ENCODE results near the gene HTR7.
"Not testable (repeated sequence)": the region's sequence is repeated elsewhere in the genome, so short reads cannot be mapped to it uniquely, and the experiment has no call there.

The HTR7 gene

DNA sequence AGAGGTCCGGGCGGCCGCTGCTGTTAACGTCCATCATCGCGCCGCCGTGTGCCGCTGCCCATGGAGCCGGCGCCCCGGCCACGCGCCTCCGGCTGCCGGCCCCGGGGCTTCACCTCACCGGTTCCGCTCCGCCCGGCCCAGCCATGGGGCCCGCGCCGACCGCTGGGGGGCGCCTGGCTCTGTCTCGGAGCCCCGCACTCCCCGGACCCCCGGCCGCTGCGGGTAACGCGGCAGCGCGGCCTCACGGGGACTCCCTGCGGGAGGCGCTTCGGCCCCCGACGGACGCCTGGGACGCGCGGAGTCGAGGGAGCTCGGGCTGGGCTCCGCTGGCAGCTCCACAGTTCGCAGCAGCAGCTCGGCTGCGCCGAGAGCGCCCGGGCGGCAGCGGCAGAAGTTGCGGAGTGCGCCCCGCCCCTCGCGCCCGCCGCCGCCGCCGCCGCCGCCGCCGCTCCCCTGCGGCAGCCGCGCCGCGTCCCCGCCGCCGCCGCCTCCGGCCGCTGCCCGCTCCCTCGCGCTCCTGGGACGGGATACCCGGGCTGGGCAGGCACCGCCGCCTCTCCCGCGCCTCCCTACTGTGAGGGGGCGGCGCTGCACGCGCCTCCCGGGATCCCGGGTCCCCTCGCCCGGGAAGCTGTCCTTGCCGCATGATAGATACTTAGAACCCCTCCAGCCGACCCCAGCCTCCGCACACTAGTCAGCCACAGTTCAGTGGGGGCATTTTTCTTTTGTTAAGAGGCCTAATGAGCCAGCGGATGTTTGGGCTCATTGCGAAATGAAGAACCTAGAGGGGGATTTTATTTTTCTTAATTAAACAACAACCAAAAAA is at the start of gene HTR7:
Gene HTR7, minus strand, starts transcription at position 405 of the 826 bp plus-strand sequence. Its CDS starts 368 bp downstream, at position 37.
- DNase-seq (ENCODE audit: low read depth) = peak; percentile 28

GRCh38 chr10:90906596-90906995 is 48.8 kb upstream of the HTR7 start:
- no peak for DNase-seq (ENCODE audit: low read depth)

DNA sequence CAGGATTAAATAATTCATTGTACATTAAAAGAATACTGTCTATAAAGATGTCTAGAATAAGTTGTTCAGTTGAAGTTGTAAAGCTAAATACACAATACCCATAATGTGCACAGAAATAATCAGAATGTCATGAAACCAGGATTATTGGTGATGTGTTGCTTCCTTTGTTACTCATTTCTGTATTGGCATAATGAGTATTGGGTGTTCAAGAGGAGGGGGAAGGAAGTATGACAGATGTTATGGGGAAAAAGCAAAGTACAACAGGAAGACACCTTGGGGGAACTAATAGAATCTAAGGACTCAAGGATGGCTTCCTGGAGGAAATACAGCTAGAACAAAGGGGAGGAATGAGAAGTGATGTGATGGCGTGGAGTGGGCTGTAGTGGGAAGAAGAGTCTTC is 48.1 kb upstream of the HTR7 start:
- DNase-seq (ENCODE audit: low read depth) = no peak

GRCh38 chr10:90896916-90897315 is 39.1 kb upstream of the HTR7 start:
- DNase-seq (ENCODE audit: low read depth) = not testable (repeated sequence)

- no peak for DNase-seq (ENCODE audit: low read depth)
Observed at GRCh38 chr10:90893190-90893589, 35.4 kb upstream of the HTR7 start.

DNA sequence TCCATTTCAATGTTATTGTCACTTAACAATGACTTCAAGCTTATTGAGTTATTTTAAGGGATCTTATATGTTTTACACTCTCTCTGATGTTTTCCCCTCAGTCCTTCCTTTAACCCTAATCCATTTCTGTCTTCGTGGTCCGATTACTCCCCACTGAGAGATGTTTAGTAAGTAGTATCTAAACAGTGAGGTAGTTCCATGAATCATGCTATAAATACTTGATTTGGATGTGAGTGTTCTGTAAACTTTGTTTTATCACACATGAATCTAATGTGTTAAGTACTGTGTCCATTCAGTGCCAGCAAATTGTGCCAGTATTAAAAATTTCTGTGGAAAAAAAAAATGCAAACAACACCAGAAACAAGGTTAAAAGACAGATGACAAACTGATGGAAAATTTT is 32.5 kb upstream of the HTR7 start:
- no peak for DNase-seq (ENCODE audit: low read depth)

DNA sequence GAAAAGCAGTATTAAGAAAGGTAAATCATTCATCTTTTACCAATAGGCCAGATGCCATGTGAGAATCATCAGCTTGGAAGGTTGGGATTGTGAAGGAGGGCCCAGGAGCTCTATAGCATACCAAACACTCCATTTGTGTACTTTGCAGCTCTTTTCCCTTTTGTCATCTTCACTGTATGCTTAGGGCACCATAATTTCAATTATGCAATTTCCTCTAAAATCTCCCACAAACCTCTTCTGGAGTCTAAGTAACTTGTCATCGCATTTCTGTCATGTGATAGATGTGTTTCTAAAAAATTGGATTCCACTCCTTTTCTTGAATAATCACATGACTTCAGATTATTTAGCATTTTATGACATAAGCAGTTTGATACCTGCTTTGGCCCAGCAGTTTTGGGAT is 31.8 kb upstream of the HTR7 start:
- no peak for DNase-seq (ENCODE audit: low read depth)

GRCh38 chr10:90888387-90888786 is 30.5 kb upstream of the HTR7 start:
- DNase-seq (ENCODE audit: low read depth) = no peak

- DNase-seq (ENCODE audit: low read depth) = no peak
Observed at GRCh38 chr10:90887555-90887954, 29.7 kb upstream of the HTR7 start.

DNA sequence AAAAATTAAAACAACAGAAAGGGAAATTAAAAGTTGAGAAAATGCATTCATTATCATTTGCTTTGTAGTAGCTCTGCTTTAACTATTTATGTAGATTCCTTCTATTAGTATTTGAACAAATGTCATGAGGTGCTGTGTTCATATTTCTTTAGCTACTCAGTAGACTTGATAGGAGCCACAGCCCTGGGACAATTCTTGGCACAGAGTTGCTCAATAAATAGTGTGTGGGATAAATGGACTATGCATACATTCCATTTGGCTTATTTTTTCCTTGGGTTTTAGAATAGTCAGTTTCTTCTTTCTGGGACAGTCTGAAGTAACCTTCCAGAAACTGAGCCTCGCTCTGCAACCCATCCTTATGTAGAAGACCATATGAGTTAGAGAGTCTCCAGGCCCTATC is 27.3 kb upstream of the HTR7 start:
- no peak for DNase-seq (ENCODE audit: low read depth)

- DNase-seq (ENCODE audit: low read depth) = no peak
Observed at GRCh38 chr10:90884431-90884830, 26.6 kb upstream of the HTR7 start.

GRCh38 chr10:90880059-90880719 is 22.4 kb upstream of the HTR7 start:
- DNase-seq (ENCODE audit: low read depth) = not testable (repeated sequence)

DNA sequence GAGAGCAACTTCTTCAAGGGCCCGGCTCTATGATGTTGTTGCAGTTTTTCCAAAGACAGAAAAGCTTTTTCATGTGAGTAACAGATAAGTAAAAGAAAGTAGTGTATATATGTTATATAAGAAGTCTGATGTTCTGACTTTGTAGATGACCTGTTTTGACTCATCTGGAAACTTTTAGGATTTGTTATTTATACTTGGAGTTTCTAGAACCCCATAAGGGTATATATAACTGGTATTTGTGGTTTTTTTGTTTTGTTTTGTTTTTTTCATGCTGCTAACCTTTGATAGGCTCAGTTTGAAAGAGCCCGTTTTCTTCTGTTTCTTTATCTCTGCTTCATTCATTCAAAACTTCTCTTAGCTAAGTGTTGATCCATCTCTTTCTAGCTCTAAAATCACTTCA is 21.2 kb upstream of the HTR7 start:
- no peak for DNase-seq (ENCODE audit: low read depth)

DNA sequence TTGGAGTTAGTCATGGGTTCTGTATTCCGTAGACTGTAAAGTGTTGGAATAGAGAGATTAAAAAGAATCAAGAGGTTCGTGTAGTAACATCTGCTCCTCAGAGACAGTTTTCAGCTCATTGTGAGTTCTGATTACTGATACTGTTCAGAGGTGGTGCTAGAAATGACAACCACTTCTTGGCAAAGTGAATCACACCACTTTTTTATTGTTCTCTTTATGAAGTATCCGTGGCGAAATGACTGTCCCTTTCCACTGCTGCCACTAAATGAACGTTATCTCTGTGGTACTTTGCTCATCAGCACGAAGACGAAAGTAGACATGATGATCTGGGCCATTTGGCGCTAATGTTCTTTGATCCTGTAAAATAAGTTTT is 14.8 kb upstream of the HTR7 start:
- no peak for DNase-seq (ENCODE audit: low read depth)

GRCh38 chr10:90871766-90872647 is 14.2 kb upstream of the HTR7 start, which contains the start of gene RPP30:
TSS of gene RPP30 (plus strand) at chr10:90871974. CDS start at chr10:90871987, 13 bp downstream.
- peak; percentile 64 for DNase-seq (ENCODE audit: low read depth)

DNA sequence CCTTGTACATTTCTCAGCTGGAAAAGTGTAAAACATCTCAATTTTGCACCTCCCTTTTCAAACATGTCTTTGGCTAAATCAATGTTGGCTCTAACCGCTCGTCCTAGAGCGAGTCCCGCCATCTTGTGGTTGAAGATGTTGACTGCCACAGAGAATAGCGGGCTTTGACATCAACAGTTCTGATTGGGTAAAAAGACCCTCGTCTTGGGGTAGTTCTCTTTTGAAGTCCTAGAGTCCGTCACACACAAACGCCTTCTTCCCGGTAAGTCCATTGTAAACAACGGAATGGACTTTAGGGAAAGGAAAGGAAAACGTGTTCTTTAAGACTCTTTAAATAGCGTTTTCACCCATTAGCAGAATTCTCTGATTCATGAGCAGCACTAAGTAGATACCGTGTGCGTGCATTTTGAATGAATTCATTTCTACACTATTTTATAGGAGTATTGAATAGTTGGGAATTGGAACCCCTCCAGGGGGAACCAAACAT is 13.5 kb upstream of the HTR7 start:
- DNase-seq (ENCODE audit: low read depth) = no peak

GRCh38 chr10:90866050-90866598 is 8.3 kb upstream of the HTR7 start:
- DNase-seq (ENCODE audit: low read depth) = no peak

DNA sequence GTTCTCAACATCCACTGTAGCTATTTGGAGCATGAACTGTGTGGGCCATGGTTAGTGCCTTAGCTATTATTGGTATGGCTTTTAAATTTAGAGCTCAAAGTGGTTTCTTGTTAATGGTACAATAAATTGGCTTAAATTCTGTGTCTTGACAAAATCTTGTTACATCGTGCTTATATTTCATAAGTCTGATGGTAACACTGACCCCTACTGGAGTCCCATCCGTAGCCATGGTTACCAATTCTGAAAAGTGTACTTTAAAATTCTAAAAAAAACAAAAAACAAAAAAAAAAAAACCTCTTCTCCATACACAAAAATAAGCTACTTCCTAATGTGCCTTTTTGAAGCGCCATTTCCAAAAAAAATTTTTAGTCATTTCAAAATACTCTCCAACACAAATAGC is 7.6 kb upstream of the HTR7 start:
- no peak for DNase-seq (ENCODE audit: low read depth)

DNA sequence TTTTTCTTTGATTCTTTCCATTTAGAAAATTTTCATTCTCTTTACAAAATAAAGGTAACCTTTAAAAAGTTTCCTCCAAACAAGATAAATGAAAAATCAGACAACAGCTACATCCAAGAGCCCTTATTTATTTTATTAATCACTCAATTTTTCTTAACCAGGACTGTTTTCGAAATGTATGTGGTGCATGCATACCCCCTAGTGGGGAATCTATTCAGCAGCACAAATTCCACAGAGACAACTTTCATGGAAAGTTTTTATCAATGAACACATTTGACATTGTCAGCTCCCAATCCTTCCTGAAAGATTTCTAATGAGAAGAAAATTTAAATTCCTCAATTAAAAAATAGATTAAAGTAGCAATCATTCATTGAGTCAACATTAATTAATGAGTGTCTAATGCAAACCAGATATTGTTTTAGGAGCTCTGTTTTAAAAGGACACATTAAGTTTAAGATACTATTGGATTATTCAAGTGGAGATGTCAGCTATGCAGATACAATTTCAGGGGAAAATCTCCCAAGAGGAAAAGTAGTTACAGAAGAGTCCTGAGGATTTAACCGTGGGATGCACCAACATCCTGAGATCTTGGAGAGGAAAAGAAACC is 5.2 kb upstream of the HTR7 start:
- DNase-seq (ENCODE audit: low read depth) = no peak

- DNase-seq (ENCODE audit: low read depth) = no peak
Observed at GRCh38 chr10:90860790-90861189, 3.0 kb upstream of the HTR7 start.

GRCh38 chr10:90859321-90859751 is 1.5 kb upstream of the HTR7 start:
- DNase-seq (ENCODE audit: low read depth) = no peak

All from T-helper 22 cell (primary cell).